H1 (cell line): Measurements from ENCODE around the gene ZNF536. TPM values are rescaled to one million over a fixed set of nuclear protein-coding genes. Genes with fewer than 3 reads are reported as not detected.

Source experiments
- CTCF ChIA-PET: fragments of 300-600 bp; sonication (Branson Sonifier 250); formaldehyde crosslinking; loops from one replicate; lab custom pipeline; 2021; ENCODE audit not compliant: partially characterized antibody; lab: Charles Lee
- POLR2A ChIA-PET: fragments of 300-600 bp; sonication (Branson Sonifier 250); formaldehyde crosslinking; loops from one replicate; lab custom pipeline; 2021; ENCODE audit warnings: inconsistent platforms; ENCODE audit not compliant: partially characterized antibody; lab: Charles Lee
- DNase-seq, 2 experiments: peaks; one replicate each; pipeline versions ENCODE4 v3.0.0 to v3.0.0-alpha.2; 2010 to 2022; ENCODE audit warnings: low spot score in 2 of 2, low read depth in 1 of 2, mixed read lengths in 1 of 2
- FAIRE-seq: peaks from 2 replicates; lab custom pipeline; 2011; peaks lifted over from hg19 to GRCh38; lab: Jason Lieb, UNC
- H2AFZ ChIP-seq: 2 replicates; pipeline ENCODE4 v1.8.1; 2012; ENCODE audit warnings: low read length, inconsistent platforms
- H2AK5ac ChIP-seq: 2 replicates; pipeline ENCODE4 v1.6.1; 2013; ENCODE audit warnings: low read depth, low read length
- H2BK120ac ChIP-seq: replicated peaks from 2 replicates; pipeline ENCODE3; 2013; ENCODE audit warnings: low read depth, low read length, inconsistent platforms
- H2BK12ac ChIP-seq: 2 replicates; pipeline ENCODE4 v1.6.1; 2013; ENCODE audit warnings: low read depth, low read length
- H2BK15ac ChIP-seq: 2 replicates; pipeline ENCODE4 v1.6.1; 2013; ENCODE audit warnings: low read length
- H2BK20ac ChIP-seq: 2 replicates; pipeline ENCODE4 v1.6.1; 2013; ENCODE audit warnings: low read length
- H2BK5ac ChIP-seq: 2 replicates; pipeline ENCODE4 v1.6.1; 2013; ENCODE audit warnings: low read depth, low read length
- H3K14ac ChIP-seq: 2 replicates; pipeline ENCODE4 v1.6.1; 2013; ENCODE audit warnings: inconsistent platforms; ENCODE audit not compliant: insufficient read length
- H3K18ac ChIP-seq: 2 replicates; pipeline ENCODE4 v1.6.1; 2013; ENCODE audit warnings: low read length; ENCODE audit errors: extremely low read depth
- H3K23ac ChIP-seq: 2 replicates; pipeline ENCODE4 v1.6.1; 2013; ENCODE audit warnings: inconsistent platforms; ENCODE audit not compliant: insufficient read length
- H3K23me2 ChIP-seq: 2 replicates; pipeline ENCODE4 v1.6.1; 2013; ENCODE audit warnings: low read depth, low read length
- H3K27ac ChIP-seq: 2 replicates; pipeline ENCODE4 v1.6.1; 2011; ENCODE audit warnings: low read depth, low read length, inconsistent platforms
- H3K27me3 ChIP-seq, 4 experiments: replicated peaks in 1 of 4; 1 replicate in 1 of 4; 2 replicates in 3 of 4; pipeline versions ENCODE4 v1.6.1 to v1.8.1; 2011 to 2013; ENCODE audit warnings: low read length in 3 of 4, mild to moderate bottlenecking in 3 of 4, inconsistent platforms in 2 of 4, mixed read lengths in 2 of 4, moderate library complexity in 1 of 4; ENCODE audit not compliant: control insufficient read depth in 3 of 4, insufficient read depth in 3 of 4; ENCODE audit errors: extremely low read depth in 1 of 4
- H3K36me3 ChIP-seq, 4 experiments: 2 replicates each; pipeline versions ENCODE4 v1.6.1 to v1.8.1; 2011 to 2013; ENCODE audit warnings: mild to moderate bottlenecking in 4 of 4, low read length in 3 of 4, moderate library complexity in 2 of 4, control low read depth in 1 of 4, inconsistent platforms in 1 of 4; ENCODE audit not compliant: insufficient read depth in 4 of 4, control insufficient read depth in 2 of 4
- H3K4ac ChIP-seq: replicated peaks from 2 replicates; pipeline ENCODE3; 2013; ENCODE audit warnings: low read length, low read depth, mixed read lengths, inconsistent platforms; ENCODE audit not compliant: insufficient read length
- H3K4me1 ChIP-seq, 4 experiments: replicated peaks in 1 of 4; 1 replicate in 1 of 4; 2 replicates in 3 of 4; pipeline versions ENCODE4 v1.6.1 to v1.8.1; 2011 to 2013; ENCODE audit warnings: low read length in 3 of 4, inconsistent platforms in 2 of 4, mixed read lengths in 1 of 4; ENCODE audit not compliant: insufficient read depth in 4 of 4, control insufficient read depth in 3 of 4
- H3K4me2 ChIP-seq, 2 experiments: 2 replicates each; pipeline versions ENCODE4 v1.6.1 to v1.8.1; 2011 to 2013; ENCODE audit warnings: low read depth in 2 of 2, low read length in 2 of 2, control low read depth in 1 of 2, inconsistent platforms in 1 of 2, mild to moderate bottlenecking in 1 of 2; ENCODE audit not compliant: insufficient read depth in 1 of 2
- H3K4me3 ChIP-seq, 4 experiments: fragments of 200-600, 300-600 bp in 1 of 4; sonication (generic), shearing (Covaris generic), sonication (Bioruptor Twin) in 1 of 4; 2 replicates each; pipeline versions ENCODE4 v1.5.1 to v1.8.1; 2011 to 2016; ENCODE audit warnings: low read length in 4 of 4, low read depth in 3 of 4, control low read depth in 2 of 4, inconsistent platforms in 2 of 4, mild to moderate bottlenecking in 2 of 4, mixed read lengths in 1 of 4, moderate library complexity in 1 of 4; ENCODE audit not compliant: insufficient read depth in 2 of 4; ENCODE audit errors: extremely low read depth in 1 of 4
- H3K56ac ChIP-seq: replicated peaks from 2 replicates; pipeline ENCODE3; 2013; ENCODE audit warnings: low read depth, mild to moderate bottlenecking, mixed read lengths, low read length, inconsistent platforms; ENCODE audit not compliant: insufficient read length
- H3K79me1 ChIP-seq: 2 replicates; pipeline ENCODE4 v1.6.1; 2013; ENCODE audit warnings: low read depth, low read length, control low read depth
- H3K79me2 ChIP-seq, 2 experiments: 2 replicates each; pipeline versions ENCODE4 v1.6.1 to v1.8.1; 2012 to 2013; ENCODE audit warnings: low read length in 2 of 2, mild to moderate bottlenecking in 2 of 2, inconsistent platforms in 1 of 2; ENCODE audit not compliant: insufficient read depth in 2 of 2, control insufficient read depth in 1 of 2
- H3K9ac ChIP-seq, 4 experiments: replicated peaks in 1 of 4; 1 replicate in 1 of 4; 2 replicates in 3 of 4; pipeline versions ENCODE4 v1.6.1 to v1.8.1; 2011 to 2013; ENCODE audit warnings: low read depth in 3 of 4, low read length in 3 of 4, control low read depth in 2 of 4, mild to moderate bottlenecking in 2 of 4, moderate library complexity in 2 of 4, inconsistent platforms in 1 of 4; ENCODE audit errors: extremely low read depth in 1 of 4
- H3K9me3 ChIP-seq, 2 experiments: 2 replicates each; pipeline versions ENCODE4 v1.6.1 to v1.8.1; 2012 to 2013; ENCODE audit warnings: mild to moderate bottlenecking in 2 of 2, moderate library complexity in 2 of 2, control low read depth in 1 of 2, inconsistent platforms in 1 of 2, low read depth in 1 of 2, low read length in 1 of 2, mixed read lengths in 1 of 2; ENCODE audit not compliant: insufficient read depth in 2 of 2
- H4K20me1 ChIP-seq, 2 experiments: replicated peaks in 1 of 2; 2 replicates each; pipeline versions ENCODE3 to v1.8.1; 2011 to 2013; ENCODE audit warnings: inconsistent platforms in 2 of 2, low read length in 2 of 2, mild to moderate bottlenecking in 1 of 2; ENCODE audit not compliant: insufficient read depth in 2 of 2, control insufficient read depth in 1 of 2
- H4K5ac ChIP-seq: 2 replicates; pipeline ENCODE4 v1.6.1; 2013; ENCODE audit warnings: low read length, low read depth, mixed read lengths, inconsistent platforms; ENCODE audit not compliant: insufficient read length
- H4K8ac ChIP-seq: 2 replicates; pipeline ENCODE4 v1.8.0; 2013; ENCODE audit warnings: mild to moderate bottlenecking, moderate library complexity, low read length, inconsistent platforms; ENCODE audit not compliant: insufficient read depth; ENCODE audit errors: extremely low read depth
- H4K91ac ChIP-seq: replicated peaks from 2 replicates; pipeline ENCODE3; 2013; ENCODE audit warnings: low read length, mixed read lengths, inconsistent platforms; ENCODE audit not compliant: insufficient read length
- CBX8 ChIP-seq: fragments of 300-800, 300-1000 bp; sonication (generic); IDR thresholded peaks from 2 replicates; pipeline ENCODE4 v1.7.1; 2016; ENCODE audit warnings: low read depth, low read length, borderline replicate concordance
- CHD1 ChIP-seq: IDR thresholded peaks from 2 replicates; pipeline ENCODE4 v1.6.1; 2012; ENCODE audit warnings: low read depth, low read length, improper control_type of control experiment
- KDM4A ChIP-seq: IDR thresholded peaks from one replicate; pipeline ENCODE4 v1.7.1; 2012; ENCODE audit warnings: low read depth, mild to moderate bottlenecking, moderate library complexity, low read length, inconsistent platforms; ENCODE audit not compliant: severe bottlenecking
- MAFK ChIP-seq: IDR thresholded peaks from 2 replicates; pipeline ENCODE4 v1.6.1; 2012; ENCODE audit warnings: low read depth, mild to moderate bottlenecking, improper control_type of control experiment, low read length
- NANOG ChIP-seq: IDR thresholded peaks from 2 replicates; pipeline ENCODE4 v1.6.1; 2011; ENCODE audit warnings: low read length, low read depth, mild to moderate bottlenecking, inconsistent platforms; ENCODE audit not compliant: insufficient read depth, poor library complexity, severe bottlenecking
- NRF1 ChIP-seq: IDR thresholded peaks from 2 replicates; pipeline ENCODE4 v1.6.1; 2011; ENCODE audit warnings: mild to moderate bottlenecking, low read depth, low read length, improper control_type of control experiment
- RBBP5 ChIP-seq: IDR thresholded peaks from 2 replicates; pipeline ENCODE4 v1.7.1; 2012; ENCODE audit warnings: low read depth, mild to moderate bottlenecking, inconsistent platforms, low read length, moderate library complexity, borderline replicate concordance
- SAP30 ChIP-seq: fragments of 300-600 bp; sonication (generic); IDR thresholded peaks from 2 replicates; pipeline ENCODE4 v1.7.1; 2012; ENCODE audit warnings: low read length, moderate library complexity, mild to moderate bottlenecking, inconsistent platforms; ENCODE audit not compliant: insufficient read depth, insufficient replicate concordance
- TAF7 ChIP-seq: optimal IDR thresholded peaks from 2 replicates; pipeline ENCODE3; 2011; ENCODE audit warnings: low read depth, mild to moderate bottlenecking, inconsistent platforms, low read length, moderate library complexity, borderline replicate concordance
- TBP ChIP-seq: IDR thresholded peaks from 2 replicates; pipeline ENCODE4 v1.6.1; 2011; ENCODE audit warnings: low read depth, low read length, improper control_type of control experiment
- USF2 ChIP-seq: IDR thresholded peaks from 2 replicates; pipeline ENCODE4 v1.6.1; 2011; ENCODE audit warnings: low read length, improper control_type of control experiment
- WGBS, 2 experiments: shearing (Covaris generic) in 1 of 2; methylation state at CpG; one replicate each; pipeline versions ENCODE4 v1.1.6 to v1.1.7; 2013 to 2015; ENCODE audit warnings: low lambda C conversion rate in 2 of 2, mixed read lengths in 2 of 2, inconsistent platforms in 1 of 2, low coverage in 1 of 2, missing lambda C conversion rate in 1 of 2; ENCODE audit not compliant: insufficient replicate concordance in 2 of 2, insufficient coverage in 1 of 2, insufficient read length in 1 of 2; ENCODE audit errors: extremely low coverage in 1 of 2, missing lambda C conversion rate in 1 of 2; 5-methylcytosine and 5-hydroxymethylcytosine counted together
- polyA plus RNA-seq, 7 experiments: library from polyadenylated mRNA; depleted of rRNA in 3 of 7; stranded (reverse) in 5 of 7; unstranded in 2 of 7; fragments of >200 nt in 5 of 7; fragments of 200-250 nt in 2 of 7; gene quantifications; 1 replicate in 5 of 7; 2 replicates in 1 of 7; 4 replicates in 1 of 7; pipeline versions ENCODE4 v1.2.1 to v1.2.3, GENCODE V29; 2011 to 2013; ENCODE audit warnings: missing spikeins in 2 of 7, mixed read lengths in 2 of 7
- total RNA-seq: library from RNA; stranded (reverse); fragmentation: NEBNext Ultra II Directional; extraction: Animal tissue kit (Norgen Biotek cat#: 25700); gene quantifications from 2 replicates; pipeline ENCODE4 v1.2.1, GENCODE V29; 2021

Gene ZNF536
- total and polyA plus RNA-seq, 2 of the 8 experiments (the other 6 are each of a cell fraction or from before 2014, with no cell fraction given): 0.09 to 0.11 TPM

DNA sequence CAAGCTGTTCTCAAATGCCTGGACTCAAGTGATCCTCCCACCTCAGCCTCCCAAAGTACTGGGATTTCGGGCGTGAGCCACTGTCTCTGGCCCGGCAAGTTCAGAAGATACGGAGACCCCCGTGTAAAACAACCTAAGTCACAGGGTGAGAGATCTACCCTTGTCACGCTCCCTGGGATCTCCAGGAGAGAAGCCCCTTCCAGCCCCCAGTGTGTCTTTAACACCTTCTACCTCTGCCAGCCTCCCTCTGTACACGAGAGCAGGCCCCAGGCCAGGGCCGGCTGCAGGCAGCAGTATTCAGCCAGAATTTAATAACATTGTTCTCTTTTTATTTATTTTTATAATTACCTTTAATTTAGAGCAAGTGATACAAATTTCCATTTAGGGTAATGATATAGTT lies 49.4 kb downstream of the ZNF536 start:
- ChIA-PET POLR2A (no interaction called here), CTCF (interaction anchor here (1.2 to 1.7 kb wide), 2 partner anchors 8 to 18 kb away, joined by 3 to 4 read pairs; no protein-coding TSS in a partner anchor)
- no peak overlapping the region for H4K5ac ChIP-seq
- H3K14ac ChIP-seq: no peak overlapping the region
- H2BK5ac ChIP-seq: no peak overlapping the region
- H3K9me3 ChIP-seq: no peaks in the 10 kb centered on the region
- 98% methylated on average over 8 of the region's 8 CpGs; no CpG with 5 or more reads in 1 of the 2 experiments for WGBS, 2 experiments
- no peak overlapping the region for H4K91ac ChIP-seq
- no peak overlapping the region for H4K8ac ChIP-seq
- H2BK15ac ChIP-seq: no peak overlapping the region
- H2BK20ac ChIP-seq: no peak overlapping the region
- FAIRE-seq (no peak), DNase-seq (peak in 1 of 2 experiments; percentile 14)
- H2AFZ ChIP-seq: no peak overlapping the region
- no peak overlapping the region for H3K9ac ChIP-seq
- no peak overlapping the region for H3K18ac ChIP-seq
- no peak overlapping the region for H3K27ac ChIP-seq
- no peaks in the 10 kb centered on the region for H3K4me1 ChIP-seq
- H3K56ac ChIP-seq: no peak overlapping the region
- no peak overlapping the region for H2BK12ac ChIP-seq
- no peaks in the 10 kb centered on the region for H3K79me2 ChIP-seq
- H3K23me2 ChIP-seq: peaks cover 5% of the 10 kb centered on the region; the same call in 1 of the 2 replicates
- no peaks in the 10 kb centered on the region for H3K27me3 ChIP-seq
- H3K79me1 ChIP-seq: no peaks in the 10 kb centered on the region
- no peak overlapping the region for H3K23ac ChIP-seq
- H2AK5ac ChIP-seq: no peak overlapping the region
- H3K36me3 ChIP-seq: no peaks in the 10 kb centered on the region
- TF ChIP-seq NRF1: no peak
- TF ChIP-seq CHD1: no peak
- TF ChIP-seq RBBP5: no peak
- no peak for TF ChIP-seq USF2
- TF ChIP-seq SAP30: no peak
- no peak for TF ChIP-seq KDM4A
- no peak for TF ChIP-seq CBX8
- TF ChIP-seq MAFK: no peak
- no peak for TF ChIP-seq NANOG
- no peak for TF ChIP-seq TAF7
- TF ChIP-seq TBP: no peak
- H3K4me3 ChIP-seq: no peak overlapping the region
- H4K20me1 ChIP-seq: no peaks in the 10 kb centered on the region
- no peak overlapping the region for H2BK120ac ChIP-seq
- H3K4ac ChIP-seq: no peak overlapping the region
- H3K4me2 ChIP-seq: no peak overlapping the region
